Inferior parietal cortex (tissue), 1 donor: ENCODE results near the gene CORO1C.

Source experiments
- DNase-seq: peaks from one replicate; pipeline ENCODE4 v3.0.0-alpha.2; 2016; ENCODE audit errors: extremely low spot score

CORO1C gene

GRCh38 chr12:108696111-108696995 lies 35.0 kb downstream of the CORO1C start:
- DNase-seq, result no peak

GRCh38 chr12:108694812-108695278 lies 36.5 kb downstream of the CORO1C start:
- no peak for DNase-seq

GRCh38 chr12:108693751-108694150 lies 37.6 kb downstream of the CORO1C start:
- DNase-seq, result no peak

GRCh38 chr12:108693186-108693730 lies 38.1 kb downstream of the CORO1C start:
- DNase-seq, result no peak

- DNase-seq, result peak; percentile 79
Observed at GRCh38 chr12:108691998-108692808, 39.1 kb downstream of the CORO1C start.

- DNase-seq, result peak; percentile 93
Observed at GRCh38 chr12:108691175-108691997, 39.9 kb downstream of the CORO1C start.

- DNase-seq, result no peak
Observed at GRCh38 chr12:108690542-108691174, 40.7 kb downstream of the CORO1C start.

- DNase-seq, result no peak
Observed at GRCh38 chr12:108690191-108690518, 41.2 kb downstream of the CORO1C start.

GRCh38 chr12:108689314-108690190 lies 41.8 kb downstream of the CORO1C start:
- peak; percentile 68 for DNase-seq

- no peak for DNase-seq
Observed at GRCh38 chr12:108686780-108687179, 44.5 kb downstream of the CORO1C start.

- no peak for DNase-seq
Observed at GRCh38 chr12:108685469-108686260, 45.7 kb downstream of the CORO1C start.

- no peak for DNase-seq
Observed at GRCh38 chr12:108683906-108684556, 47.3 kb downstream of the CORO1C start.

- no peak for DNase-seq
Observed at GRCh38 chr12:108681317-108681716, 50.0 kb downstream of the CORO1C start.

- DNase-seq, result no peak
Observed at GRCh38 chr12:108679106-108679681, 52.1 kb downstream of the CORO1C start.

GRCh38 chr12:108678104-108678730 lies 53.1 kb downstream of the CORO1C start:
- no peak for DNase-seq

- no peak for DNase-seq
Observed at GRCh38 chr12:108677381-108677780, 53.9 kb downstream of the CORO1C start.

GRCh38 chr12:108676707-108677106 lies 54.6 kb downstream of the CORO1C start:
- no peak for DNase-seq

GRCh38 chr12:108675792-108676191 lies 55.5 kb downstream of the CORO1C start:
- no peak for DNase-seq
